Lower lobe of right lung (tissue), 2 donors: ENCODE results near the gene GPR156. TPM values are rescaled to one million over a fixed set of nuclear protein-coding genes. Genes with fewer than 3 reads are reported as not detected.
"Not testable (repeated sequence)": the region's sequence is repeated elsewhere in the genome, so short reads cannot be mapped to it uniquely, and the experiment has no call there.

Source experiments
- ATAC-seq, 2 donors: fragments of 200-7000 bp; cut with Tn5 transposase; one replicate each; pipeline ENCODE4 v1.9.1; 2020 to 2022; ENCODE audit warnings: mild to moderate bottlenecking in 2 of 2, moderate library complexity in 2 of 2
- DNase-seq: peaks from one replicate; pipeline ENCODE4 v3.0.0-alpha.2; 2020
- H3K27ac ChIP-seq: fragments of 200-600 bp; one replicate; pipeline ENCODE4 v1.8.0; 2022
- H3K27me3 ChIP-seq: fragments of 200-600 bp; one replicate; pipeline ENCODE4 v1.8.0; 2022; ENCODE audit warnings: low read depth
- H3K36me3 ChIP-seq: fragments of 200-600 bp; one replicate; pipeline ENCODE4 v1.8.0; 2022; ENCODE audit warnings: mild to moderate bottlenecking
- H3K4me1 ChIP-seq: fragments of 200-600 bp; one replicate; pipeline ENCODE4 v1.8.0; 2022
- H3K4me3 ChIP-seq: fragments of 200-600 bp; one replicate; pipeline ENCODE4 v1.8.0; 2022; ENCODE audit warnings: mild to moderate bottlenecking
- H3K9me3 ChIP-seq: fragments of 200-600 bp; one replicate; pipeline ENCODE4 v1.8.0; 2022
- CTCF ChIP-seq: fragments of 200-600 bp; IDR thresholded peaks from one replicate; pipeline ENCODE4 v1.8.0; 2022; ENCODE audit warnings: antibody characterized with exemption, mild to moderate bottlenecking
- intact Hi-C: fragments of 100-400 bp; cut with DNase I; formaldehyde crosslinking; loops from one replicate; pipeline ENCODE4 v1.11.0; 2022
- total RNA-seq: library from RNA; stranded (reverse); fragmentation: NEBNext Ultra II Directional; extraction: Animal tissue kit (Norgen Biotek cat#: 25700); gene quantifications from one replicate; pipeline ENCODE4 v1.2.1, GENCODE V29; 2021
- donor health status: DM: no; HTN: yes; CAD: no; lungs with severe emphysema.

Gene GPR156
- total RNA-seq, 1 donor from 2014 or later, result 0.32 TPM

- Histone ChIP-seq H3K27ac (no peak overlapping the region), H3K36me3 (no peaks in the 10 kb centered on the region), H3K4me3 (no peak overlapping the region), H3K27me3 (no peaks in the 10 kb centered on the region), H3K9me3 (no peaks in the 10 kb centered on the region), H3K4me1 (no peaks in the 10 kb centered on the region)
- DNase-seq (no peak), ATAC-seq (peak; percentile 42 to 45)
- no peak for TF ChIP-seq CTCF
- intact Hi-C loops, result no loop called here
Measured at GRCh38 chr3:120299403-120299802, 14.4 kb upstream of the GPR156 start.

GRCh38 chr3:120298996-120299395 is 14.0 kb upstream of the GPR156 start:
- no peaks in the 10 kb centered on the region for H3K36me3 ChIP-seq
- ATAC-seq (no peak), DNase-seq (no peak)
- intact Hi-C loops, result no loop called here
- H3K4me3 ChIP-seq, result no peak overlapping the region
- H3K27me3 ChIP-seq, result no peaks in the 10 kb centered on the region
- H3K4me1 ChIP-seq, result no peaks in the 10 kb centered on the region
- no peaks in the 10 kb centered on the region for H3K9me3 ChIP-seq
- TF ChIP-seq CTCF, result no peak
- H3K27ac ChIP-seq, result no peak overlapping the region

GRCh38 chr3:120291552-120291951 is 6.5 kb upstream of the GPR156 start:
- intact Hi-C loops, H3K9me3 ChIP-seq, H3K4me1 ChIP-seq, H3K27ac ChIP-seq, DNase-seq, ATAC-seq, H3K27me3 ChIP-seq, H3K36me3 ChIP-seq, H3K4me3 ChIP-seq: not testable (repeated sequence)

- no peak overlapping the region for H3K27ac ChIP-seq
- H3K36me3 ChIP-seq, result no peaks in the 10 kb centered on the region
- no peak for DNase-seq
- ATAC-seq, result no peak
- H3K4me1 ChIP-seq, result peaks cover 3% of the 10 kb centered on the region
- intact Hi-C loops, result no loop called here
- no peak overlapping the region for H3K4me3 ChIP-seq
- peaks cover 7% of the 10 kb centered on the region for H3K27me3 ChIP-seq
- H3K9me3 ChIP-seq, result no peaks in the 10 kb centered on the region
- no peak for TF ChIP-seq CTCF
Measured at GRCh38 chr3:120289636-120290035, 4.6 kb upstream of the GPR156 start.

GRCh38 chr3:120286465-120286864 is 1.4 kb upstream of the GPR156 start:
- no peak for ATAC-seq
- no peak overlapping the region for H3K27ac ChIP-seq
- no peak for DNase-seq
- no peaks in the 10 kb centered on the region for H3K36me3 ChIP-seq
- H3K4me1 ChIP-seq, result peaks cover 3% of the 10 kb centered on the region
- H3K27me3 ChIP-seq, result peaks cover 7% of the 10 kb centered on the region
- H3K9me3 ChIP-seq, result no peaks in the 10 kb centered on the region
- intact Hi-C loops, result no loop called here
- TF ChIP-seq CTCF, result no peak
- H3K4me3 ChIP-seq, result no peak overlapping the region

GRCh38 chr3:120285508-120285841 is 453 bp upstream of the GPR156 start:
- Histone ChIP-seq H3K9me3 (no peaks in the 10 kb centered on the region), H3K27me3 (peaks cover 7% of the 10 kb centered on the region), H3K36me3 (no peaks in the 10 kb centered on the region), H3K4me3 (peak overlapping the region; percentile 51), H3K4me1 (peaks cover 3% of the 10 kb centered on the region), H3K27ac (no peak overlapping the region)
- intact Hi-C loops, result no loop called here
- DNase-seq, result no peak
- ATAC-seq, result no peak
- no peak for TF ChIP-seq CTCF
